Left colon (tissue), 2 donors: ENCODE measurements around the gene PDE6B. TPM values are rescaled to one million over a fixed set of nuclear protein-coding genes. Genes with fewer than 3 reads are reported as not detected.
"Not testable (repeated sequence)": the region's sequence is repeated elsewhere in the genome, so short reads cannot be mapped to it uniquely, and the experiment has no call there.

ENCODE experiments used
- ATAC-seq: fragments of 200-7000 bp; cut with Tn5 transposase; one replicate; pipeline ENCODE4 v1.9.1; 2020; ENCODE audit warnings: mild to moderate bottlenecking, moderate library complexity
- DNase-seq, 2 donors: peaks; one replicate each; pipeline ENCODE4 v3.0.0-alpha.2; 2020
- intact Hi-C, 2 donors: fragments of 100-400 bp; cut with DNase I in 1 of 2; cut with micrococcal nuclease in 1 of 2; formaldehyde crosslinking; loops; one replicate each; pipeline versions ENCODE4 v1.11.2 to v1.14.0; 2022; cut with DNase I, micrococcal nuclease
- total RNA-seq, 2 donors: library from RNA; stranded (reverse); fragmentation: NEBNext Ultra II Directional; extraction: Animal tissue kit (Norgen Biotek cat#: 25700); gene quantifications; one replicate each; pipeline ENCODE4 v1.2.1, GENCODE V29; 2021
- donor health status: DM: no; HTN: no; CAD: no.
- donor health status: DM: yes; HTN: yes; CAD: no.

The PDE6B gene
- total RNA-seq, 2 donors from 2014 or later, result 1.3 to 1.4 TPM

- peak; percentile 48 to 72 for DNase-seq
- intact Hi-C loops, result no loop called here
- peak; percentile 45 for ATAC-seq
Measured at GRCh38 chr4:663438-664428, 38.4 kb downstream of the PDE6B start.

DNA sequence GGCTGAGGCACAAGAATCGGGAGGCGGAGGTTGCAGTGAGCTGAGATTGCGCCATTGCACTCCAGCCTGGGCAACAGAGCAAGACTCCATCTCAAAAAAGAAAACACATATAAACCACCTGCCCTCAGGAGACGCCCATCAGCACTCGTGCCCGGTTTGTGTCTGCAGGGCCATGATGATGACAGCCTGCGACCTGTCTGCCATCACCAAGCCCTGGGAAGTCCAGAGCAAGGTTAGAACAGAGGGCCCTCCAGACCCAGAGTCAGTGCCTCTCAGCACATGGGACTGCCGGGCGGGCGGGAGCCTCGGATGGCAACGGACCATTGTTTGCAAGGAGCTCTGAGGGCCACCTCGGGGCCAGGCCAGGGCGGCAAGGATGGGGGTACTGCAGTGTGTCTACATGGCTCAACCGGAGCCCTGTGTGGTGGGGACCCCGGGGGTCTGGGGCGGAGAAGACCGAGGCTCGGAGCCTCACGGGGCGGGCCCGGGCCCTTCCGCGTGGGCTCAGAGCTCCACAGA, 39.4 kb downstream of the PDE6B start:
- intact Hi-C loops, result no loop called here
- ATAC-seq (no peak), DNase-seq (peak in 1 of 2 donors; percentile 20)

DNA sequence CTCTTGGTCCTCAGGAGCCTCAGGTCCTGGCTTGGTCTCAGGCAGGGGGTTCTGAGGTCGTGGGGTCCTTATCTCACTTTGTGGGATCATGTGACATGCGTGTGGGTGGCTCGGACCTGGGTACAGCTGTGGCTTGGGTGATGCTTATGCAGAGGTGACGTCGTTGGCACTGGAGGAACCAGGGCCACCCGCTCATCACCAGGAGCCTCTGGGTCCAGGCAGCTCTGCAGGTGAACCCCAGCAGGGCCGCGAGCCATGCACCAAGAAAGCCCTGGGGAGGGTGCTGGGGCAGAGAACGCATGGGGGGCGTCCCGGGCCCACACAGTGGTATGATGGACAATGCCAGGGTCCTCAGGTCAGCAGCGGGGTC, 40.0 kb downstream of the PDE6B start:
- ATAC-seq (no peak), DNase-seq (peak in 1 of 2 donors; percentile 20)
- intact Hi-C loops, result no loop called here

DNA sequence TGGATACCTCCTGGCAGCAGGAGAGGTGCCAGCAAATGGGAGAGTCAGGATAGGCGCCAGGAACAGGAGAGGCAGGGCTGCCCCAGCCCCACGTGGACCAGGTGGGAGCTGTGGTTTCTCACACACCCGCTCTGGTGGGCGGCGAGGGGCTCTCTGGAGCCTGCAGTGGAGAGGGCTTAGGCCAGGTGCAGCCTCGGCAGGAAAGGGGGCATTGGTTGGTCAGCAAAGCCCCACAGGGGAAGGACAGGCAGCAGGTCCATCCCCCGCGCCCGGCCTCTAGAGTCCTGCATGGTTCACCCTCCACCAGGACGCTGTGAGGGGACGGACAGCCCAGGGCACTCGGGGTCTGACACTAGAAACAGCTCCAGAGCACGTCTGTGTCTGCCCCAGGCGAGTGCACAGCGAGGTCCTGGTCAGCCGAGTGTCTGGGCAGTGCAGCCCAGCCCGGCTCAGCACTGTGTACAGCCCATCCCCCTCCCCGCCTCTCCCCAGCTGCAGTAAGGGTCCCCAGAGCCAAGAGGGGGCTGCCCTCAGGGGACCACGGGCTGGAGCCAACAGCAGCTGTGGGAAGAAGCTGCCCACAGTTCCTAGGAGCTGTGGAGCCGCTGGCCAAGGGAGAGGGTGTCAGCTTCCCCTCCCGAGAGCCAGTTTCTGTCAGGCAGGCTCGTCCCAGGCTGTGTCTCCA, 40.5 kb downstream of the PDE6B start:
- DNase-seq (peak in 1 of 2 donors; percentile 19), ATAC-seq (no peak)
- intact Hi-C loops, result no loop called here

GRCh38 chr4:666436-666810, 41.0 kb downstream of the PDE6B start:
- DNase-seq (no peak), ATAC-seq (no peak)
- intact Hi-C loops, result no loop called here

DNA sequence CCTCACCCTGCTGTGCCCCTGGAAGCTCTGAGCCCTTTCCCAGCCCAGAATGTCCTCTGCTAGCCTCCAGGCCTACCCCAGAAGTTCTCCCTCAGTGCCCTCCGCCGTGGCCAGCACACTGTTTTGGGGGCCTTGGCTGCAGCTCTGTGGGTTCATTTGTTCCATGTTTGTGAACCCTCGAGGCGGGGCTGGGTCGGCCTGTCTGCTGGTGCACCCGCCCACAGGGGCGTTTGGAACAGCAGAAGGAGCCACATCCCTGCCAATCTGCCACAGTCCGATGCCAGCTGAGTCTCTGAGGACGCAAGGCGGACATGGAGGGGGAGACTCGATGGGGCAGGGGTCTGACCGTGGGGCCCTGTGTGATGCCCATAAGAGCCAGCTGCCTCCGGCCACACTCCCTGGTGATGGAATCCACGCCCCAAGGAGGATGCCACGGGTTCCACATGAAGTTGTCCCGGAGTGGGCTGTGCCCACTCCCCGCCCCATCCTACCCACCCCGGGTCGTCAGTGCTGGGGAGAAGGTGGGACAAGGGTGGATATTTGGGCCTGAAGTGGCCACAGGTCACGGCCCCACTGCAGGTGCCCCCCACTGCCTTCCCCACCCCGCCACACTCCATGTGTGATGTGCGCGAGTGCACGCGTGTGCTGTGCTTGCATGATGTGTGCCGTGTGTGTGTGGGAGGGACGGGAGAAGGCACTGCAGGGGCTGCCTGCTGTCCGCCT, 41.6 kb downstream of the PDE6B start:
- ATAC-seq (no peak), DNase-seq (no peak)
- intact Hi-C loops, result no loop called here

DNA sequence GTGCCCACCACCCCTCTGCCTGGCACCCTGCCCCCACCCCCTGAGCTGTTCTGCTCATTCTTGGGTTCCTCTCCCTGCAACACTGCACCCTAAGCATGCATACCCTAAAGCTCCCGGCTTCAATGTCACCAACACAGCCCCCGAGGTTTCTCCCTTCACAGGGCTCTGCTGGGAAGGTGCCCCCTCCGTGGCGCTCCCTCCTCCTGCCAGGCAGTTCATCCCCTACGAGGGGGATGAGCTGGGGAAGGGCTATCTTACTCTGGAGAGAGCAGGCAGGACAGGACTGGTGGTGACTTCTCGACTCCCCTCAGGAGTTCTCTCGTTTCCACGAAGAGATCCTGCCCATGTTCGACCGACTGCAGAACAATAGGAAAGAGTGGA, 42.2 kb downstream of the PDE6B start:
- DNase-seq (no peak), ATAC-seq (no peak)
- intact Hi-C loops, result no loop called here

- not testable (repeated sequence) for ATAC-seq, DNase-seq
Measured at GRCh38 chr4:668219-668618, 42.8 kb downstream of the PDE6B start.

GRCh38 chr4:669806-670559, 44.6 kb downstream of the PDE6B start:
- ATAC-seq, DNase-seq: not testable (repeated sequence)

More at GRCh38 chr4:668219-668618, 42.8 kb downstream of the PDE6B start:
- intact Hi-C loops, result not testable (repeated sequence)

GRCh38 chr4:671769-672168, 46.4 kb downstream of the PDE6B start:
- ATAC-seq (no peak), DNase-seq (no peak)
- intact Hi-C loops, result no loop called here

More at GRCh38 chr4:669806-670559, 44.6 kb downstream of the PDE6B start:
- intact Hi-C loops, result not testable (repeated sequence)

DNA sequence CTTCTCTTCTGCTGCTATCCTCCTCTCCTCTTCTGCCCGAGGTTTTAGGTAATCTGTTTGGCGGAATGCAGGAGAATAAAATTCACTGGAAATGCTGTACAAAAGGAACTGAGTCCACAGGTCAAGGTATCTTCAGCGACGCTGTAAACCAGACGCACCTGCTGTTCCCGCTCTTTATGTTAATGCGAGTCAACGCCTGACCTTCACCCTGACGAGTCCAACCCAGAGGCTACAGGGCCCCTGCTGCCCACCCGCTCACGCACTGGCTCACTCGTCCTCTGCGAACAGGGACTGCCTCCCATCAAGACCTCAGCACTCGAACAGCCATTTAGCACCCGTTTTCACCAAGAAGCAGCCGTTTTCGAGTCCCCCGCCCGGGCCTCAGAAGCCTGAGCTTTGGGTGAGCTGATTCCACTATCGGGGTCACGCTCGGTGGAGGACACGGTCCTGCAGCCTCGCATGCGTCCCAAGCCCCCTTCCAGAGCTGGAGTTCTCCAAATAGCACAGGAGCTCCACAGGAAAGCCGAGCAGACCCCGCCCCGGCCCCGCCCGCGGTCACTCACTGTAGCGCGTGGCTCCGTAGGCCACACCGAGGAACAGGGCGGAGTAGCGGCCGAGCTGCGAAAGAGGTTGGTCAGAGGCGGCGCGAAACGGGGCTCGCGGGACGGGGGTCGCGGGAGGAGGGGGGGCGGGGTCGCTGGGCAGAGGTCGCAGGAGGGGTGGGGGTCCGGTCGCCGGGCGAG, 48.1 kb downstream of the PDE6B start:
- intact Hi-C loops, result no loop called here
- peak; percentile 70 to 84 for DNase-seq
- ATAC-seq, result peak; percentile 51

DNA sequence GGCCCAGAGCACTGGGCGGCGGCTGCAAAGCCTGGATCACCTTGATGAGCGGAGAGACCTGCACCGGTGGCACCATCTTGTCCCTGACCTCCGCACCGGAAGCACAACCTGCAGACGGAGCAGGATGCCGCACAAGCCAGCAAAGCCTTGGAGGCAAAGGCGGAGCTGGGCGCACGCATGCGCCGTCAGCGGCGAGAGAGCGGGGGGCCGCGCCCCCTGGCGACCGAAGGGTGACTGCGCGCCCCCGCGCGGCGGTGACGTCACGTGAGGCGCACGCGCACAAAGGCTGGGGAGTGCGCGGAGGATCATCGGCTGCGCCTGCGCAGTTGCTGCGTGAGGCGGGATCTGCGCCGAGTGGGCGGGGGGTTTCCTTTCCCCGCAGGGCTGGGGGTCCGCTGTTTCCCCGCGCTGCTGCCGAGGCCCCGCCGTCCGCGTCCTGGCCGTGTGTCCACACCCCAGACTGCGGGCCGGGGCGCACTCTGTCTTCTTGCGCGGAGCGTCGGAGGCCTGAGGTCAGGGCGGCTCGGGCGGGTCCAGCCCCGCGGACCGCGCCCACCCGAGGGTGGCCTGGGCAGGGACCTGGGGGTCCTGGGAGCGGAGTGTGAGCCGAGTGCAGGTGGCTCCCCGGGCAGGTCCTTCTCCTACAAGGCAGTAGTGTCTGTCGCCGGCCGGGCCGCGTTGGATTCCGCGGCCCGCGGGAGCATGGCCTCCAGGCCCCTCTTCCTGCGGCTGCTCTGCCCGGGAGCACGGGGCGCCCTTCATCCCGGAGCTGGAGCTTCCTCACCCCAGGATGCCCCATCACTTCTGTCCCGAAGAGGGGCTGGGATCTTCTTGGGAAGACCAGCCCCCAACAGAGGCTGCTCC, 49.0 kb downstream of the PDE6B start, which contains the start of the genes ATP5ME and MYL5:
Gene ATP5ME (minus strand): TSS at position 105 of the 864 bp plus-strand sequence. CDS start 29 bp downstream, at position 76.
Gene MYL5 (plus strand): TSS at position 371 of the 864 bp plus-strand sequence. CDS start 3,485 bp downstream, outside the sequence.
- intact Hi-C loops, result no loop called here
- DNase-seq (peak; percentile 97), ATAC-seq (peak; percentile 75)

- peak; percentile 0 for ATAC-seq
- no peak for DNase-seq
- intact Hi-C loops, result no loop called here
Measured at GRCh38 chr4:675036-675882, 49.9 kb downstream of the PDE6B start.

DNA sequence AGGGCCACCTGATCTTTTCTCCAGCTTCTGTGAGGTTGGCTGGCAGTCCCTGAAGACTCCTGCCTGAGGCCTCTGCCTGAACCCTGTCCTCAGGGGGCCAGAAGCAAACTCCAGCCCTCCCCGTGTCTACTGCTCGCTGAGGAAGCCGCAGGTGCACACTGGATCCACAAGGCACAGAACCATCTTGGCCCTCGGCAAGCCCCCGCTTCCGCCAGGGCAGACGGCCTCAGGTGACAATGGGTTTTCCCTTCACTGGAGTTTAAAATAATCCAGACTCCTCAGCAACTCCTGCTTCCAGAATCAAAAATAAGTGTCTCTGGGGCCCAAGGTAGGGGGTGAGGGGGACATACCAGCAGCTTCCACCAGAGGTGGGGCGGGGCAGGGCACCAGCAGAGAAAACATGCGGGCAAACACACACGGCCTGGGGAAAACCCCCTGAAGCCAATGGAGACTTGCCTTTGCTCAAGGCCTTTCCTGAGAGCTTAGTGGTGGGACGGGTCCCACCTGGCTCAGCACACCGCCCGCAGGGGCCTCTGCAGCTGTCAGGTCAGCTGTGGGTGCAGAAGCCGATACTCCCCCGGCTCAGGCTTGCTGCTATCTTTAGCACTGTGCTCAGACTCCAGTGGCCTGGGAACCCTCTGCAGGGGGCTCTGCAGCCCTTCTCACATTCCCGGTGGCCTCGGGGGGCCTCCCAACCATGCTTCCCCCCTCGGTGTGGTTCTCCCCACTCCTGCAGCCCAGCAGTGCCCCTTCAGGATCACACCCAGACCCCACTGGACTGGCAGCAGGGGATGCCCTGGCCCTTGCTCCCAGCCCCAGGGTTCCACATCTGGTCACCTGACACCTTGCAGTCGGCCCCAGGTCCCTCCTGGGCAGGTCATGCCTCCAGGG, 50.9 kb downstream of the PDE6B start:
- intact Hi-C loops, result no loop called here
- ATAC-seq (no peak), DNase-seq (no peak)

DNA sequence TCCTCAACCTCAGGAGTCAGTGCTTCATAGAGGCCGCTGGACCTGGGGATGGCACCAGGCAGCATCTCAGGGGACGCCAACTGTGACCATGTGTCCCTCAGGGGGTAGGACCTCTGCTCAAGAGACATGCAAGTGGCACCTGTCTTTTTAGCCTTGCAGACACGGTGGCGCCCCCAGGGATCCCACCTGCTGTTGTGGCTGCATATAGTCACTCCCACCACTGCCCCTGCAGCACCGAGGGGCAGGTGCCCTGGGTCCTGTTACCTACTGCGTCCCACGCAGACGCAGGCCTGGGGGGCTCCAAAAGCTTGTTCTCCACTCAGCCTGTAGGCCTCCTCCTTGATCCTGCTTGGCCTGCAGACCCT, 51.5 kb downstream of the PDE6B start:
- ATAC-seq, result no peak
- DNase-seq, result no peak
- intact Hi-C loops, result no loop called here
